ENCODE results near the gene ELL2. TPM values are rescaled to one million over a fixed set of nuclear protein-coding genes. Genes with fewer than 3 reads are reported as not detected.

Gene ELL2
- total and polyA plus RNA-seq, 2 donors (not counting 1 experiment from before 2014, with no cell fraction given) = 7.2 to 27.0 TPM

- 96% methylated on average over 3 of the region's 5 CpGs for WGBS (ENCODE audit: insufficient coverage)
- ChIA-PET POLR2A (no interaction called here), CTCF (no interaction called here)
- peaks cover 0 to 3% of the 10 kb centered on the region in 2 experiments for H3K36me3 ChIP-seq (replicated peaks in 1 of 2; ENCODE audit: control extremely low read depth in 1 of 2, control insufficient read depth in 1 of 2, extremely low read depth in 1 of 2, insufficient read depth in 2 of 2, low read length in 1 of 2)
- Mint-ChIP-seq H3K4me1 (peaks cover 5% of the 10 kb centered on the region), H3K27me3 (no peaks in the 10 kb centered on the region), H3K4me3 (no peak overlapping the region), H3K27ac (no peak overlapping the region), H3K9me3 (ENCODE audit: insufficient read depth) (no peaks in the 10 kb centered on the region)
- TF ChIP-seq, protein P1, sequence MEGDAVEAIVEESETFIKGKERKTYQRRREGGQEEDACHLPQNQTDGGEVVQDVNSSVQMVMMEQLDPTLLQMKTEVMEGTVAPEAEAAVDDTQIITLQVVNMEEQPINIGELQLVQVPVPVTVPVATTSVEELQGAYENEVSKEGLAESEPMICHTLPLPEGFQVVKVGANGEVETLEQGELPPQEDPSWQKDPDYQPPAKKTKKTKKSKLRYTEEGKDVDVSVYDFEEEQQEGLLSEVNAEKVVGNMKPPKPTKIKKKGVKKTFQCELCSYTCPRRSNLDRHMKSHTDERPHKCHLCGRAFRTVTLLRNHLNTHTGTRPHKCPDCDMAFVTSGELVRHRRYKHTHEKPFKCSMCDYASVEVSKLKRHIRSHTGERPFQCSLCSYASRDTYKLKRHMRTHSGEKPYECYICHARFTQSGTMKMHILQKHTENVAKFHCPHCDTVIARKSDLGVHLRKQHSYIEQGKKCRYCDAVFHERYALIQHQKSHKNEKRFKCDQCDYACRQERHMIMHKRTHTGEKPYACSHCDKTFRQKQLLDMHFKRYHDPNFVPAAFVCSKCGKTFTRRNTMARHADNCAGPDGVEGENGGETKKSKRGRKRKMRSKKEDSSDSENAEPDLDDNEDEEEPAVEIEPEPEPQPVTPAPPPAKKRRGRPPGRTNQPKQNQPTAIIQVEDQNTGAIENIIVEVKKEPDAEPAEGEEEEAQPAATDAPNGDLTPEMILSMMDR (IDR thresholded peaks at IDR 0.05) = no peak
- no peak for TF ChIP-seq EZH2 (IDR thresholded peaks at IDR 0.05; ENCODE audit: borderline replicate concordance, insufficient read depth, low read depth, low read length, poor library complexity, severe bottlenecking)
- no peak overlapping the region for H3K4me3 ChIP-seq (ENCODE audit: control extremely low read depth in 1 of 5, extremely low read depth in 1 of 5, insufficient read depth in 1 of 5, low read depth in 2 of 5, low read length in 4 of 5)
- no peak for DNase-seq
- H3K27me3 ChIP-seq (replicated peaks in 1 of 4; ENCODE audit: control extremely low read depth in 1 of 4, control insufficient read depth in 3 of 4, insufficient read depth in 4 of 4, low read length in 3 of 4) = no peaks in the 10 kb centered on the region
- H2AFZ ChIP-seq (ENCODE audit: insufficient read depth, low read depth, low read length, poor library complexity, severe bottlenecking) = no peak overlapping the region
- H3K79me2 ChIP-seq (ENCODE audit: control insufficient read depth, insufficient read depth, low read length) = no peaks in the 10 kb centered on the region
- intact Hi-C loops (cut with micrococcal nuclease) = no loop called here
- no peak overlapping the region for H3K27ac ChIP-seq (ENCODE audit: low read length in 2 of 2)
- ATAC-seq (ENCODE audit: low read depth) = no peak
- H3K9ac ChIP-seq (ENCODE audit: low read length) = no peak overlapping the region
- H3K4me1 ChIP-seq (ENCODE audit: control insufficient read depth in 2 of 2, insufficient read depth in 2 of 2, low read length in 2 of 2) = no peaks in the 10 kb centered on the region
- H3K9me3 ChIP-seq (ENCODE audit: control extremely low read depth in 1 of 3, control insufficient read depth in 2 of 3, insufficient read depth in 1 of 3, low read length in 2 of 3) = no peaks in the 10 kb centered on the region
- no peak overlapping the region for H3K4me2 ChIP-seq (replicated peaks; ENCODE audit: low read depth, low read length, poor library complexity, severe bottlenecking)
- no peaks in the 10 kb centered on the region for H4K20me1 ChIP-seq (ENCODE audit: control insufficient read depth, insufficient read depth, low read length, poor library complexity, severe bottlenecking)
Observed at GRCh38 chr5:95936812-95937397, 24.7 kb downstream of the ELL2 start.

- intact Hi-C loops (cut with micrococcal nuclease) = no loop called here
- no peak overlapping the region for H3K27ac Mint-ChIP-seq
- CTCF ChIA-PET = interaction anchor here (0.8 to 0.9 kb wide), 2 partner anchors 12 to 13 kb away, joined by 3 to 4 read pairs; no protein-coding TSS in a partner anchor
Observed at GRCh38 chr5:95935553-95936100, 26.0 kb downstream of the ELL2 start.

More at GRCh38 chr5:95935553-95936100, 26.0 kb downstream of the ELL2 start:
- Histone ChIP-seq H3K4me2 (replicated peaks; ENCODE audit: low read depth, low read length, poor library complexity, severe bottlenecking) (no peak overlapping the region), H3K9ac (ENCODE audit: low read length) (no peak overlapping the region), H3K9me3 (ENCODE audit: control extremely low read depth in 1 of 3, control insufficient read depth in 2 of 3, insufficient read depth in 1 of 3, low read length in 2 of 3) (no peaks in the 10 kb centered on the region), H4K20me1 (ENCODE audit: control insufficient read depth, insufficient read depth, low read length, poor library complexity, severe bottlenecking) (no peaks in the 10 kb centered on the region), H3K27me3 (replicated peaks in 1 of 4; ENCODE audit: control extremely low read depth in 1 of 4, control insufficient read depth in 3 of 4, insufficient read depth in 4 of 4, low read length in 3 of 4) (no peaks in the 10 kb centered on the region), H3K4me3 (ENCODE audit: control extremely low read depth in 1 of 5, extremely low read depth in 1 of 5, insufficient read depth in 1 of 5, low read depth in 2 of 5, low read length in 4 of 5) (no peak overlapping the region), H2AFZ (ENCODE audit: insufficient read depth, low read depth, low read length, poor library complexity, severe bottlenecking) (no peak overlapping the region), H3K36me3 (replicated peaks in 1 of 2; ENCODE audit: control extremely low read depth in 1 of 2, control insufficient read depth in 1 of 2, extremely low read depth in 1 of 2, insufficient read depth in 2 of 2, low read length in 1 of 2) (peaks cover 0 to 3% of the 10 kb centered on the region in 2 experiments), H3K4me1 (ENCODE audit: control insufficient read depth in 2 of 2, insufficient read depth in 2 of 2, low read length in 2 of 2) (no peaks in the 10 kb centered on the region), H3K79me2 (ENCODE audit: control insufficient read depth, insufficient read depth, low read length) (peaks cover 4% of the 10 kb centered on the region), H3K27ac (ENCODE audit: low read length in 2 of 2) (no peak overlapping the region)
- DNase-seq (no peak), ATAC-seq (ENCODE audit: low read depth) (no peak)
- no peak overlapping the region for H3K4me3 Mint-ChIP-seq
- H3K9me3 Mint-ChIP-seq (ENCODE audit: insufficient read depth) = no peaks in the 10 kb centered on the region
- no CpG with 5 or more reads among the region's 2 CpGs for WGBS (ENCODE audit: insufficient coverage)
- peaks cover 5% of the 10 kb centered on the region for H3K4me1 Mint-ChIP-seq
- no peaks in the 10 kb centered on the region for H3K27me3 Mint-ChIP-seq
- TF ChIP-seq, protein P1 (IDR thresholded peaks at IDR 0.05) = no peak
- TF ChIP-seq EZH2 (IDR thresholded peaks at IDR 0.05; ENCODE audit: borderline replicate concordance, insufficient read depth, low read depth, low read length, poor library complexity, severe bottlenecking) = no peak
- POLR2A ChIA-PET = no interaction called here
